Neural cell (in vitro differentiated cells): Measurements from ENCODE around the gene QRICH2. TPM values are rescaled to one million over a fixed set of nuclear protein-coding genes. Genes with fewer than 3 reads are reported as not detected.

ENCODE experiments used
- polyA plus RNA-seq: library from polyadenylated mRNA; depleted of rRNA; stranded (reverse); fragments of >200 nt; gene quantifications from 2 replicates; pipeline ENCODE4 v1.2.3, GENCODE V29; 2014
- small RNA-seq, 3 experiments: library from RNA; depleted of rRNA; stranded (forward); fragments of <200 nt; gene quantifications; one replicate each; pipeline ENCODE3, GENCODE V24; 2012

The QRICH2 gene
- polyA plus RNA-seq, 1 donor from 2014 or later, result 17.3 TPM

Small RNAs within 50 kb of the gene (small RNA-seq; reads per million reads assigned to genes)
- gene RF00019 (0 to 1.2 (median 0) reads per million in 3 experiments), gene RNU6-24P (0 reads per million in 3 experiments)

Other genes starting within 250 kb of the QRICH2 start
- gene SRP68, start 235.8 kb downstream of the QRICH2 start, polyA plus RNA-seq, result 22.3 and 26.3 TPM in 2 replicates
- not detected in 2 replicates for gene GALR2, start 233.5 kb downstream of the QRICH2 start, polyA plus RNA-seq
- gene ZACN, start 229.1 kb downstream of the QRICH2 start, polyA plus RNA-seq, result 0.10 TPM in 1 of 2 replicates, not detected in the other
- 146 and 180 TPM in 2 replicates for gene EXOC7, start 204.5 kb downstream of the QRICH2 start, polyA plus RNA-seq
- 0.56 and 0.84 TPM in 2 replicates for gene FOXJ1, start 167.0 kb downstream of the QRICH2 start, polyA plus RNA-seq
- gene RNF157, start 67.8 kb downstream of the QRICH2 start, polyA plus RNA-seq, result 15.9 and 19.9 TPM in 2 replicates
- 7.5 and 9.2 TPM in 2 replicates for gene UBALD2, start 42.9 kb downstream of the QRICH2 start, polyA plus RNA-seq
- gene PRPSAP1, start 45.6 kb upstream of the QRICH2 start, polyA plus RNA-seq, result 73.8 and 88.0 TPM in 2 replicates
- gene SPHK1, start 76.3 kb upstream of the QRICH2 start, polyA plus RNA-seq, result 2.4 and 2.7 TPM in 2 replicates
- 27.7 and 28.0 TPM in 2 replicates for gene UBE2O, start 144.9 kb upstream of the QRICH2 start, polyA plus RNA-seq
- not detected in 2 replicates for gene AANAT, start 159.3 kb upstream of the QRICH2 start, polyA plus RNA-seq
- not detected in 2 replicates for gene RHBDF2, start 193.1 kb upstream of the QRICH2 start, polyA plus RNA-seq
- 9.6 and 12.9 TPM in 2 replicates for gene CYGB, start 229.4 kb upstream of the QRICH2 start, polyA plus RNA-seq
- 13.2 and 22.5 TPM in 2 replicates for gene PRCD, start 231.8 kb upstream of the QRICH2 start, polyA plus RNA-seq